Upper lobe of right lung (tissue), 1 donor: ENCODE results near the gene SNED1. TPM values are rescaled to one million over a fixed set of nuclear protein-coding genes. Genes with fewer than 3 reads are reported as not detected.
A peak's percentile ranks its signal among the peaks of the same experiment; 100 is the strongest.

ENCODE experiments used
- ATAC-seq: fragments of 200-7000 bp; cut with Tn5 transposase; one replicate; pipeline ENCODE4 v1.9.1; 2020; ENCODE audit warnings: mild to moderate bottlenecking, moderate library complexity
- DNase-seq: peaks from one replicate; pipeline ENCODE4 v3.0.0-alpha.2; 2020
- H3K27ac ChIP-seq: fragments of 200-600 bp; one replicate; pipeline ENCODE4 v1.8.0; 2022
- H3K27me3 ChIP-seq: fragments of 200-600 bp; one replicate; pipeline ENCODE4 v1.8.0; 2022; ENCODE audit warnings: mild to moderate bottlenecking
- H3K36me3 ChIP-seq: fragments of 200-600 bp; one replicate; pipeline ENCODE4 v1.8.0; 2022
- H3K4me1 ChIP-seq: fragments of 200-600 bp; one replicate; pipeline ENCODE4 v1.8.0; 2022
- H3K4me3 ChIP-seq: fragments of 200-600 bp; one replicate; pipeline ENCODE4 v1.8.0; 2022; ENCODE audit warnings: mild to moderate bottlenecking
- H3K9me3 ChIP-seq: fragments of 200-600 bp; one replicate; pipeline ENCODE4 v1.8.0; 2022
- CTCF ChIP-seq: fragments of 200-600 bp; IDR thresholded peaks from one replicate; pipeline ENCODE4 v1.8.0; 2022; ENCODE audit warnings: antibody characterized with exemption
- intact Hi-C: fragments of 100-400 bp; cut with DNase I; formaldehyde crosslinking; loops from one replicate; pipeline ENCODE4 v1.11.0; 2022
- total RNA-seq: library from RNA; stranded (reverse); fragmentation: NEBNext Ultra II Directional; extraction: Animal tissue kit (Norgen Biotek cat#: 25700); gene quantifications from one replicate; pipeline ENCODE4 v1.2.1, GENCODE V29; 2021
- donor health status: DM: no; HTN: yes; CAD: no; lungs with severe emphysema.

The SNED1 gene
- total RNA-seq, 1 donor from 2014 or later: 38.4 TPM

GRCh38 chr2:240952496-240953246, 45.7 kb upstream of the SNED1 start:
- DNase-seq (peak; percentile 39), ATAC-seq (no peak)
- Histone ChIP-seq H3K4me3 (no peak overlapping the region), H3K36me3 (no peaks in the 10 kb centered on the region), H3K27me3 (no peaks in the 10 kb centered on the region), H3K4me1 (no peaks in the 10 kb centered on the region), H3K27ac (no peak overlapping the region), H3K9me3 (no peaks in the 10 kb centered on the region)
- TF ChIP-seq CTCF: no peak
- intact Hi-C loops: no loop called here

GRCh38 chr2:240953426-240954410, 44.7 kb upstream of the SNED1 start:
- TF ChIP-seq CTCF: no peak
- no peaks in the 10 kb centered on the region for H3K36me3 ChIP-seq
- DNase-seq: peak; percentile 28
- intact Hi-C loops: no loop called here
- no peak overlapping the region for H3K27ac ChIP-seq
- ATAC-seq: no peak
- no peaks in the 10 kb centered on the region for H3K4me1 ChIP-seq
- H3K4me3 ChIP-seq: no peak overlapping the region
- no peaks in the 10 kb centered on the region for H3K9me3 ChIP-seq
- no peaks in the 10 kb centered on the region for H3K27me3 ChIP-seq

- Histone ChIP-seq H3K27me3 (no peaks in the 10 kb centered on the region), H3K36me3 (no peaks in the 10 kb centered on the region), H3K9me3 (no peaks in the 10 kb centered on the region), H3K4me1 (no peaks in the 10 kb centered on the region), H3K4me3 (no peak overlapping the region), H3K27ac (no peak overlapping the region)
- no peak for ATAC-seq
- TF ChIP-seq CTCF: no peak
- peak; percentile 33 for DNase-seq
- intact Hi-C loops: no loop called here
Observed at GRCh38 chr2:240954436-240955305, 43.7 kb upstream of the SNED1 start.

GRCh38 chr2:240955306-240956170, 42.9 kb upstream of the SNED1 start:
- no peaks in the 10 kb centered on the region for H3K27me3 ChIP-seq
- H3K4me1 ChIP-seq: peaks cover 8% of the 10 kb centered on the region
- peak; percentile 40 for DNase-seq
- no peak overlapping the region for H3K4me3 ChIP-seq
- H3K27ac ChIP-seq: no peak overlapping the region
- H3K9me3 ChIP-seq: no peaks in the 10 kb centered on the region
- no peak for ATAC-seq
- intact Hi-C loops: no loop called here
- no peak for TF ChIP-seq CTCF
- no peaks in the 10 kb centered on the region for H3K36me3 ChIP-seq
